Globus pallidus (tissue), 1 donor: ENCODE measurements around the gene NCKIPSD.

Source experiments
- DNase-seq: peaks from one replicate; pipeline ENCODE4 v3.0.0-alpha.2; 2015; ENCODE audit warnings: low spot score

The NCKIPSD gene

GRCh38 chr3:48647714-48648113, 38.0 kb downstream of the NCKIPSD start:
- DNase-seq: no peak

- no peak for DNase-seq
Measured at GRCh38 chr3:48644898-48645760, 40.6 kb downstream of the NCKIPSD start.

DNA sequence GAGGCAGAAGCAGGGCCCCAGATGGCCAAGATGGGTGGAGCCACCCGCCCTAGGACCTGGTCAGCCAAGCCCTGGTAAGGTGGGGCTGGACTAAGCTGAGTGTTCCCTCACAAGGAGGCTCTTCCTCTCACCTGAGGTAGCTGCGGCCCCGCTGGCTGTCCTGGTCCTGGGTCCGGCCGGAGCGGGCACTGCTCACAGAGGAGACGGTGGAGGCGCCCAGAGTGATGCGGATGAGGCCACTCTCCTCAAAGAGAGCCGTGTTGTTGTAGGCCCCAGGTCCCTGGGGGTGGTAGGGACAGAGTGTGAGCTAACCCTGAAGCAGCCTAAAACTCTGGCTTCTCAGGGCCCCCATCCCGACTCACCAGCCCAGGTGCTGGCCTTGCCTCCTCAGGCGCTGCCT, 43.1 kb downstream of the NCKIPSD start:
- no peak for DNase-seq

GRCh38 chr3:48641396-48641795, 44.3 kb downstream of the NCKIPSD start:
- DNase-seq: no peak

DNA sequence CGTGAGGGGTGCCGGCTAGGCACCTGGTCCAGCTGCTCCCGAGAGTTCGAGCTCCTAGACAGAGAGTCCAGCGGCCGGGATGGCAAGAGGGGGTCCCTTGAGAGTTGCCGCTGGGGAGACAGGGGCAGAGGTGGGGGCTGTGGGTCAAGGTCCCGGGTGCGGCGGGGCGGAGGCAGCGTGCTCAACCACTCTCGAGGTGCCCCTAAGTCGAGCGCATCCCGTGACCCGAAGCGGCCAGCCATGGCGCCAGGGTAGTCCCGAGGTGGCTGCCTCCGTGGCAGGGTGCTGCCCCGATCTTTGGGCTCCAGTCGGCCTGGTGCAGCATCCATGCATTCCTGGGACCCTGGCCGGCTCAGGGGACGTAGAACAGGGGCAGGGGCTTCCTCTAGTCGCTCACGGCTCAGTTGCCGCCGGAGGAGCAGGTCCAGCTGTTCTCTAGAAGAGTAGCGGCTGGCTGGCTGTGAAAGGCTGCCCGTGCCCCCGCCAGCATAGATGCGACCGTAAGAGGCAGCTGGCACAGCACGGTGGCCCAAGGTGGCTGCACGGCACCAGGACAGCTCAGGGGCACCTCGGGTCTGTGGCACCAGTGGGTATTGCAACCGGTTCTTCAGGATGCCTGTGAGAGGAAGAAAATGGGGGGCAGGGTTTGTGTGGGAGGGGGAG, 45.6 kb downstream of the NCKIPSD start:
- no peak for DNase-seq

- no peak for DNase-seq
Measured at GRCh38 chr3:48637305-48637704, 48.4 kb downstream of the NCKIPSD start.

DNA sequence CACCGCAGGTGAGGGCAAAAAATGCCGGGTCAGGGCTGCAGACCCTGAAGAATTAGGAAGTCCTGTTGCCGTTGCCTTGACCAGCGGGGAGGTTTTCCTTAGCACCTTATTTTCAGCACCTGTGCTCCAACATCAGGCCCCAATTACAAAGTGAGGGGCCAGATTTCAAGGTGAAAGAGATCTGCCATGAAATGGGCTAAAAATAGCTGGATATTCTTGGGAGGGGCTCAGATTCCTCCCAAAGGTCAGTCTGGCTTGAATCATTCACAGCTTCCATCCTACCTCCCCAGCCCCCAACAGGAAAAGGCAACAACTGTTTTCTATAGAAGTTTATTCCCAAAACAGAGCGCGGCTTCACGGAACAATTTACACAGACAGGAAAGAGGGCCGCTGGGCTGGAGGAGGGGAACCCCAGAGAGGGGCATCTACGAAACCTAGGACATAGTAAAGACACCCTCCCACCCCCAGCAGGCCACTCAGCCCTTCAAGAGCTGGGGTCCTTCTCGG, 49.5 kb downstream of the NCKIPSD start:
- DNase-seq: no peak

GRCh38 chr3:48635222-48636021, 50.3 kb downstream of the NCKIPSD start, which contains the start of gene SLC26A6:
Gene SLC26A6 (minus strand): TSS chr3:48635461. CDS start chr3:48635393, 68 bp downstream.
- peak; percentile 95 for DNase-seq

DNA sequence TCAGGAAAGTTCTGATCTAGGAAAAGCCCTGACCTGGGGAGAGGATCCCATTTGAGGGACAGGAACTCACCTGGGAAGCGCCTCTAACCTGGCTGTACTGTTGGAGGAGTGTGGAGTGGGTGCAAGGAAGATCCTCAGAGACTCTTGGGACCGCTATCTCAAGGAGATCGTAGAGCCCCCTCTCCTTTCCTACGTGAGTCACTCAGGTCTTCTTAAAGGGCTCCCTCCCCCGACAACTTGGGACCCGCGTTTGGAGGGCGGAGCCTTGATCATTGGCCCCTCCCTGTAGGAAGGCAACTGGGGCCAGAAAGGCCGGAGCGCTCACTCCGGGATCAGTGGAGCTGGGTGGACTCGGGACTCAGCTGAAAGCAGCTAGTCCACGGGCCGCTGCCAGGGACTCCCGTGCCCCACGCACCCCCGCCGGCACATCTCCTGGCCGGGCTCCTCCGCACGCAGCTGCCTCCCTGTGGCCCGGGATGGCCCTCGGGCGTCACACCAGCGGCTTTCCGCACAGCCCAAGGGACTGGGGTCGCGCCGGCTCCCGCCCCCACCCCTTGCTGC, 51.0 kb downstream of the NCKIPSD start:
- peak; percentile 21 for DNase-seq

- DNase-seq: no peak
Measured at GRCh38 chr3:48633743-48634142, 52.0 kb downstream of the NCKIPSD start.

GRCh38 chr3:48633256-48633655, 52.5 kb downstream of the NCKIPSD start:
- DNase-seq: no peak

DNA sequence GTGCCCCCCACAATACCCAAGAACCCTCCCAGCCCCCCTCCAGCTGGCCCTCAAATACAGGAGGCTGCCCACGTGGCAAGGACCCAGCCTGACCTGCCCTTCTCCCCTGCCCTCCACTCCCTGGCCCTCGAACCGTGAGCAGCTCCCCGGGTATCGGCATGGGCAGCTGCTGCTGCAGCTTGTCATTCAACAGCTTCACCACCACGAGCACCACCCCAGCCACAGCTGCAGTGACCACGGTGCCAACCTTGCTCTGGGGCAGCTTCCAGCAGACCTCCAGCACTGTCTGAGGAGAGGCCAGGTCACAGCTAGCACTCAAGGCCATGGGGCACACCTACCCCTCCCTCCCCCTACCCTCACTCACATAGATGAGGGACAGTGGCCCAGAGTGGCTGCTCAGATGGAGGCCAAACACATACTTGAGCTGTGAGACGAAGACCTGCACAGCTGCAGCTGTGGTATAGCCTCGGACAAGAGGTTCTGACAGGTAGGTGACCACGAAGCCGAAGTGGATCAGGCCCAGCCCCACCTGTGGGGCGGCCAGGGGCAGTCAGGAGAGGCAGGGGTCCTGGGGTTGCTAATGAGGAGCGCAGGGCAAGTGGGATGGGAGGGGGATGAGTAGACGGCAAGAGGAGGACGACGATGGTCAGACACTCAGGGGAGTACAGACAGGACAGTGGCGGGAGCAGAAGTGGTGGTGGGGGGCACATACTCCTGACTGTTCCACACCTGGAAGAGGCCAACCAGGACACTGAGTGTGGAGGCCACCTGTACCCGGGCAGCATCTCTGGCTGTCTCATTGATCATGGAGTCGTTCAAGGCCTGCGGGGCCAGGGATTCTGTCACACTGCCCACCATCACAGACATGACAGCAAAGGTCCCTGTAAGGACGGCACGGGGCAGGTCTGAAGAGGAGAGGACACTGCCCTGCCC, 53.9 kb downstream of the NCKIPSD start:
- no peak for DNase-seq

GRCh38 chr3:48630833-48631232, 54.9 kb downstream of the NCKIPSD start:
- DNase-seq: no peak

DNA sequence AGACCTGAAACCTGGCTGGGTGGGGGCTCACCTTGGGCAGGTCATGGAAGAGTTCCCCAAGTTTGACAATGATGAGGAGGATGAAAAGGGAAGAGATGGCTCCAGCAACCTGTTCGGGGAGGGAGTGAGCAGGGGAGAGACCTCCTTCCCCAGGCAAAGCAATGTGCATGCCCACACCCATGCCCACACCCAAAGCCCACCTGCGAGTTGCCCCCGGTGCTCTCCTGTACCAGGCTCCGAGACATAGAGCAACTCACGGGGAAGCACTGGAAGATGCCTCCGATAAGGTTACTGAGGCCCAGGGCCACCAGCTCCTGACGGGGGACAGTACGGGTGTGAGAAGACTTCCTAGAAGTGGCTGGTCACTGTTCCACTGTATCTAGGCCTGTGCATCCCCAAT, 55.3 kb downstream of the NCKIPSD start:
- no peak for DNase-seq

GRCh38 chr3:48629894-48630293, 55.8 kb downstream of the NCKIPSD start:
- no peak for DNase-seq

DNA sequence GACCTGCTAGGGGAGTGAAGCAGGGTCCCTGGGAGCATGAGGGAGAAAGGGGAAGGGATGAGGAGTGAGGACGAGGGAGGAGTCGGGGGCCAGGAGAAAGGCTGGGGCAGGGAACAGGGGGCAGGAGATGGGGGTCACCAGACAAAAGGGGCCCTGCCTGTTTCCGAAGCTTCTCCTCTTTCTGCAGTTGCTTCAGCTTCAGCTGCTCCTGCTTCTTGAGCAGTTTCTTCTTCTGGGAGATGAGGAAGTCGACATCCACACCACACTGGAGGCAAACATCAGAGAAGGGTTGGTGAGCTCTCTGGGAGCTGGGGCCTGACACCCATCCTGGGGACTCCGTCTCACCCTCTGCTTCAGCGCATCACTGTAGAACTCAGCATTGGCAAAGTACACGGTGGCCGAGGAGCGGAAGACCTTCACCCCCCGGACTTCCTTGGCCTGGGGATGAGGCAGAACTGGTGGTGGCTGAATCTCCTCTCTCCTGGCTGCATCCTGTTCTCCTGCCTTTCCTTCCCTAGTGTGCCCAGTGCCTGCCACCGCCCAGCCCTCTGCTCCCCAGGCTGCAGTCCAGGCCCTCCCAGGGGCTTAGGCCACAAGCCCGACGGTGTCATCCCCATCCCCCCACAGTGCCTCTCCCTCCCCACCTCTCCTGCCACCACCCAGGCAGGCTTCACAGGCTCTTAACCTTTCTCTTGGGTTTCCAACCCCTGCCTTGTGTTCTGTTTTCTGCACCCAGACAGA, 57.3 kb downstream of the NCKIPSD start:
- no peak for DNase-seq

- no peak for DNase-seq
Measured at GRCh38 chr3:48625600-48625999, 60.1 kb downstream of the NCKIPSD start.

- DNase-seq: no peak
Measured at GRCh38 chr3:48624767-48625166, 60.9 kb downstream of the NCKIPSD start.

DNA sequence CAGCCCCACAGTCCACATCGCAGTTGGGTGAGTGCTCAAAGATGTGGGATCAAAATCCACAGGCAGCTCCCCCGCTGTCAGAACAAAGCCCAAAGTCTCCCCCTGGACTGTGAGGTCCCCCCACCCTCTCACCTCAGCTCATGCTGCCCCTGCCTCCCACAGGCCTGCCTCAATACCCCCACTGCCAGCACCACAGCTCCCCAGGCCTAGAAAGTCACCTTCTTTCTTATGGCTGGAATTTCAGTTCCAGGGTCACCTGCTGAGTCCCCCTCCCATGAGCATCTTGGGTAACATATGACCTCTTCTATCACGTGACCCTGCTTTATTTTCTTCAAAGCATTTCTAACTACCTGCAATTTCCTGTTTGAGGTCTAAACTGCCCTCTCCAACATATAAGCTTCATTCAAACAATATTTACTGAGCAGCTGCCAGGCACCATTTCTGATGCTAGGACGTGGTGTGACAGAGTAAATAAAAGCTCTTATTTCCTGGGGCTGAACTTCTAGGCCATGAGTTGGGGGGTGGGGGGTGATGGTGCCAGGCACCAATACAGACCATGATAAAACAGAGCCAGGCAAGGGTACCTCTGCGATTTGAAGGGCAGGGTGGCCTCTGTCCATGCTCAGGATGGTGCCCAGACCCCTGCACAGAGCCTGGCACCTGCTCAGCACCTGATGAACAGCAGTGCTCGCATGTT, 61.7 kb downstream of the NCKIPSD start:
- DNase-seq: no peak
